Stimulated activated CD8-positive, alpha-beta memory T cell treated with anti-CD3 and anti-CD28 coated beads, Interleukin-4, amount 100 ng/mL, for 24 hours (primary cell): ENCODE data around the gene WDR49.

Experiments used
- DNase-seq: peaks from one replicate; pipeline ENCODE4 v3.0.0-alpha.2; 2020; ENCODE audit warnings: low read depth

The WDR49 gene

DNA sequence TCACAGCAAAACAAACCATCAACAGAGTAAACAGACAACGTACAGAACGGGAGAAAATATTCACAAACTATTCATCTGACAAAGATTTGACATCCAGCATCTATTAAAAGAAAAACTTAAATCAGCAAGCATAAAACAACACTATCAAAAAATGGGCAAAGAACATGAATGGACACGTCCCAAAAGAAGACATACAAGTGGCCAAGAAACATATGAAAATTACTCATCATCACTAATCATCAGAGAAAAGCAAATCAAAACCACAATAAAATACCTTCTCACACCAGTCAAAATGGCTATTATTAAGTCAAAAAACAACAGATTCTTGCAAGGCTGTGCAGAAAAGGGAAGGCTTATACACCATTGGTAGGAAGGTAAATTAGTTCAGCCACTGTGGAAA lies 166.2 kb downstream of the WDR49 start:
- DNase-seq: no peak

DNA sequence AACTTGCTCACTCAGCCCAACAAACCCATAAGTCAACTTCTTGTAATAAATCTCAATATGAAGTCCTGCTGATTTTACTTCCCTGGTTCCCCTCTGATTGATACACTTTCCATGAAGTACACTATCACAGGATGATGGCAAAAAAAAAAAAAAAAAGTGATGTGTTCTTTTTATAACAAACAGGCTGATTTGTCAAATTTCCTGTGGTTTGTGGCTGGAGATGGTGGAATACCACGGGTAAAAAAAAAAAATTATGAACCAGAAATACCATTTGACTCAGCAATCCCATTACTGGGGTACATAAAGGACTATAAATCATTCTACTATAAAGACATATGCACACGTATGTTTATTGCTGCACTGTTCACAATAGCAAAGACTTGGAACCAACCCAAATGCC lies 169.2 kb downstream of the WDR49 start:
- no peak for DNase-seq

DNA sequence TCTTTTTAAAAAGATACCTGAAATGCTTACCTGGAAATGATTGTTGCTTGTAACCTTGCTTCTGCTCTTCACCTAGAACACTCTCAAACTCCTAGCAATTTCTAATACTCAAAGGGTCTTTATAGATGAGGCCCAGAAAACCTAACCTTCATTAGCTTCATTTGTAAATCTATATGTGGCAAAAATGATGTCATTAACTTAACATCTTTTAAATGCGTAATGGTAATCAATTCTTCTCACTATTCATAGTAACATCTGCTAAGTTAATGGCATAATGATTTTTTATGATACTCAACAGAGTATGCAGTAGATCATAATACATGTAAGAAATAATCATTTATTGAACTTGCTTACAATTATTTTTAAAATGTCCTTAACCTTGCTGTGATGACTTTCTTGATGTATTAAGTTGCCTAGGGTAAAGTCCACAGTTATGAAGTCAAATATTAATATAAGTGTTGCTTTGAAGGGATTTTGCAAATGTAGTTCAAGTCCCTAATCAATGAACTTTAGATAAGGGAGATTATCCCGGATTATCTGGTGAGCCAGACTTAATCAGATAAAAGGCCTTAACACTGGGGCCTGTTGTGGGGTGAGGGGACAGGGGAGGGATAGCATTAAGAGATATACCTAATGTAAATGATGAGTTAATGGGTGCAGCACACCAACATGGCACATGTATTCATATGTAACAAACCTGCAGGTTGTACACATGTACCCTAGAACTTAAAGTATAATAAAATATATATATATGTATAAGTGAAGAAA lies 169.8 kb downstream of the WDR49 start:
- DNase-seq: no peak

DNA sequence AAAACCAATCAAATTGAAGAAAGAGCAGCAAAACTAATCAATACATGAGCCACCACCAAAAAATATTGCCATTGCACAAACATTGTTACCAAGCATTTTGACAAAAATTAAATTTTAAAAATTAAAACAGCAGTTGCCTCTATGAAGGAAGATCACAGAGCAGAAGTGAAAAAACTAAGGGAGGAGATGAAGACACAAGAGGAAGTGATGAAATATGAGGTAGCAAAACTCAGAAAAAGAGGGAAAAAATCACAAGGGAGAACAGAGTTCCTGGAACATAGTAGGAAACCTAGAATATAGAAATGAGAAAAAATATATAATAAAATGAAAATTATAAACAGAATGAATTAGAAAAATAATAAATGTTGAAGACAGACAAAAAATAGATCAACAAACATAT lies 172.6 kb downstream of the WDR49 start:
- no peak for DNase-seq

DNA sequence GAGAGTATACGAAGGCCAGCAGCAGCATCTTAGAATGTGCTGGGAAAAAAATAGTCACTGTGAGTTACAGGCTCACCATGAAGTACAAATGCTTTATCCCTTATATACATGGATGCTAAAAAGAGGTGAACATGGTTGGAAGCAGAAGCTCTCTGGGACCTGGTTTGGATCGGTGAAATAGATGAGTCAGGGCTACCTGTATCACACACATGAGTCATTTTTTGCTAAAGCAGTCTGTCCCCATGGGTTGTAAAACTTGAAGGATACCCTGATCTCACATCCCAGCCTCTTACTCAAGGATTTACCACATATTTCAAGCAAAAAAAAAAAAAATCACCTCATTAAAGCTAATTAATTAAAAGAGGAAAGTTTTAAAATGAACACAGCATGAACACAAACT lies 173.0 kb downstream of the WDR49 start:
- DNase-seq: no peak

DNA sequence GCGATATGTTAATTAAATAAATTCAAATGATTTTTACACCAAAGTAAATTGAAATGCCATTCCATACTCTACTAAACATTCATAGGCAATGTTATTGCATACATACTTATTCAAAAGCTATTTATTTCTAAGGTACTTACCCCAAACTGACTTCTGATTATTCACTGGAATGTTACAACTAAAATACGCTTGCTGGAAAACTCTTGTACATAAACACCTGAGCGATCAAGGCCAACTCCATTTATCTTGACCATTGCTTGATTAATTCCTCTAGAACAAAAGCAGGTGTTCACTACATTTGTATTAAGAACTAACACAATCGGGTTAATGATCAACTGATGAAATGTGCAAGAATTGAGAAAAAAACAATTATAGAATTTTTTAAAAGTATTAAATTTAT lies 179.9 kb downstream of the WDR49 start, which contains the start of gene SERPINI2:
Gene SERPINI2 (minus strand): TSS at position 180 of the 400 bp plus-strand sequence. CDS start 2,208 bp downstream, outside the sequence.
- no peak for DNase-seq

DNA sequence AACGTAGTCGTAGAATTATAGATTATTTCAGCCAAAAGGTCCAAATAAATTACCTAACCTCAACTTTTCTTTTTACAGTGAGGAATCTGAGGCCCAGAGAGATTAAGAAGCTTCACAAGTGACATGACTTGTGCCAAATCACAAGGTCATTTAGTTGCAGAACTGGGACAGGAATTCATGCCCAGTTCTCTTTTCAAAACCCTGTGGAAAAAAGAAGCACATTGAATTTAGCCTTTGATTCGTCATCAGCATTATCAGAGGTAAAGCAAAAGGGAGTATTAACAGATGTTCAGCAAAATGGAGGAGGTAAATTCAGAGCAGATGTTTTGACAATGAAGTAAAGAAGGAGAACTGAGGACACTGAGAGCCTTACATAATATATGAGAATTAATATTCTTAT lies 184.4 kb downstream of the WDR49 start:
- no peak for DNase-seq

DNA sequence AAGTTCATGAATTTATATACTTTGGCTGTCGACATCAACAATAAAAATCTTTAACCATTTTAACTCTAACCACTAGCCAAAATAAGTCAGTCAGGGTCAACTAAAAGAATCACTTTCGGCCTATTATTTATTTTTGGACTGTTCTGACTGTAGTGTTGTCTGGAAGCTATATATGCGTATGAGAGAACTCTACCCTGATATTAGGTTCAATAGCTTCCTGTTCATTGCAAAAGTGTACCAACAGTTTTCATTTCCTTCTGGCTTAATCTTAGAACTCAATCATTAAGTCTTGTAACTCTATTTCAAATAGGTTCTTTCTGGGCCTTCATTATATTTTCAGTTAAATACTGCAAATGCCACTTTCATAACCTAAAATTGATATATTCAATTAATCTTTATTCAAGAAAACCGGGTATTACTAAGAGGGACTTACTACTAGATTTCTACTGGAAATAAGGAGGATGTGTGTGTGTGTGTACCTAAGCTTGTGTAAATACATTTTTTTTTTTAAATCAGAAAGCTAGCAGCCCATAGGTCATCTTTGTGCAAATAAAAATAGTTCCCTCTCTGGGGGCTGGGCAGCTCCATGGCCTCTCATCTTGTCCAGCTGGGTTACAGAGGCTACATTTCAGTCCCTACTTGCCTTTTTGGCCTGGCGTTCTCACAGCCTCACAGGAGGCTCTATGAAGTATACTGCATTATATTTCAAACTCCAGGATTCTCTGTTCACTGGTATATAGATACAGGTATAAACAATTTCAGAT lies 185.7 kb downstream of the WDR49 start:
- no peak for DNase-seq

DNA sequence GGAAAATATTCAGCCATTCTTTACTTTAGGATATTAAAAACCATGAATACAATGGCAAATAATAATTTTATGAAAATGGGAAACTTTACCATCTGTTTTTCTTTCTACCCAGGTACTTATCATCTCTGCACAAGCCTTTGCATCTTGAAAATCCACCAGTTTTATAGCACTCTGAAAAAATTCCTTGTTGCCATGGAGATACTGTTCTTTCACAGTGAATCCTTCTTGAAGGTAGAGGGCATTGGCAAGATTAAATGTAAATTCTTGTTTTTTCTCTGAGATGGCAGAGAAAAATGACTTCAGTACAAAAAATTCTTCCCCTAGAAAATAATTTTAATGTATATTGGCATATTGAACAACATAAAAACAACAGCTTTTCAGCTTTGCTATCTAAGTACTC lies 186.8 kb downstream of the WDR49 start:
- DNase-seq: no peak

DNA sequence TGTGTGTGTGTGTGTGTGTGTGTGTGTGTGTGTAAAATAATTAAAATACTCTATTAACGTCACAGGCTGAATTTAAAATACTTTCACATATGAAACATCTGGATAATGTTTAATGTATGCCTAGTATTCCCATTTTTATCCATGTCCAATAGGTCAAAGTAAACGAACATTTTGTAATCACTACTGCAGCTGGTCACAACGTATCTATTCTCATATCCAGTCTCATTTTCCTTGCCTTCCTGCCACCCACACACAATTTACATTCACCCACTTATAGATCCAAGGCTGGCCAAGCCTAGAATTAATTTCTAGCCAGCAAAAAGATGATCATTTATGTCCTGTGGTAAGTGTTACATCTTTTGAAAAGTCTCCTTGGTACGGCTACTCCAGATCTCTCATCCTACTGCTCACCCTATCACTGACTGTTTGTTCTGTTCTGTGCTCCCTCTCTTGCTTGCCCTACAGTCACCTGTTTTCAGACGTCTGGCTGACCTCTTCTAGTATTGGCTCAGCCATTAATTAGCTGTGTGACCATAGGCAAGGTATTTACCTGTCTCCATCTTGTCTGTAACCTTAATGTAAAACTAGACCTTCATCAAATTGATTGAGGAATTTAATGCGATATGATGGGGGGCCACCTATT lies 197.5 kb downstream of the WDR49 start:
- DNase-seq: no peak

DNA sequence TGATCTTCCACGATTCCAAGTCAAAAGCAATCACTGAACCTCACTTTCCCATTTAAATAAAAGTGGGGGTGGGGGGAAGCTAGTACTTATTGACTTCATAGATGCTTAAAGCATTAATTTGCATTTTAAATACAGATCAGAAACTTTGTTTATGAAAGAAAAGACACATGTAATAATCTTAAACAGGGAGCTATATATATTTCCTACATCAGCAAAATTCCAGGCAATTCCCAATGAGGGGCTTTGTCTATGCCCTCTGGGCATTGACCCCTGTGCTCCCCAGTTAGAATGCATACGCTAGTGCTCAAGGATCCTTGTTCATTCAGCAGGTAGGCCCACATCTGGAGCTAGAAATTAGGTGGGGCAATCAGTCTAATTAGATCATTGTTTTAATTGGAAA lies 199.9 kb downstream of the WDR49 start:
- DNase-seq: no peak

DNA sequence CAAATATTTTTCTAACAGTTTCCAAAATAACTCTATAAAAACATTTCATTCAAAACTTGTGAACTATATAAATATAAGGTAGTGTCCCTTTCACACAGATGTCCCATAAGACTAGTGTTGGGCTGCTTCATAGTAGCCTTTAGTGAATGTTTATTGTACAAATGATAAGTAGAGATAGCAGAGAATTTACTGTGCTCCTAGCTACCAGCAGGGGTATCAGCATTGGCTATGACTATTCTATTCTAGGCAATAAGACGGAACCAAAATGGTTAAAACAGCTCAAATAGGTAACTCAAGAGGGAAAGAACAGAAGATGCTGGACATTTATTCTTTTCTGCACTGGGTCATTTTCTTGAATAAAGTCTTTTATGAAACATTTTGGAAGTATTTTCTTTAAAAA lies 202.5 kb downstream of the WDR49 start:
- DNase-seq: no peak

DNA sequence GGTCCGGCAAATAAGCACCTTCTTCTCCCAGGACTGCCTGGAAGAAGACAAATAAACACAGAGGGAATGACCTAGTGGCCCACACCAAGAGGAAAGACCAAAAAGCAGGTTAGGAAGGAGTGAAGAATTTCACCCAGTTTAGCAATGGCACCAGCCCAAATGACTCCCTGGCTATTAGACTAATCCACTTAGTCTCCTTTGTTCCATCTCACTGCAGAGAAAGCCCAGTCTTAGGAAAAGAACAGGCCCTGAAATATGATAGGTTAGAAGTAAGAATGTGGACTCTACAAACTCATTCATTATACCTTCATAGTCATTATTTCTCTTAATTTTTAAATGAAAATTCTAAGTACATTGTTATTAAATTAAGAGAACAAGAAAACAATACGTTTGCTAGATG lies 203.1 kb downstream of the WDR49 start:
- DNase-seq: no peak

DNA sequence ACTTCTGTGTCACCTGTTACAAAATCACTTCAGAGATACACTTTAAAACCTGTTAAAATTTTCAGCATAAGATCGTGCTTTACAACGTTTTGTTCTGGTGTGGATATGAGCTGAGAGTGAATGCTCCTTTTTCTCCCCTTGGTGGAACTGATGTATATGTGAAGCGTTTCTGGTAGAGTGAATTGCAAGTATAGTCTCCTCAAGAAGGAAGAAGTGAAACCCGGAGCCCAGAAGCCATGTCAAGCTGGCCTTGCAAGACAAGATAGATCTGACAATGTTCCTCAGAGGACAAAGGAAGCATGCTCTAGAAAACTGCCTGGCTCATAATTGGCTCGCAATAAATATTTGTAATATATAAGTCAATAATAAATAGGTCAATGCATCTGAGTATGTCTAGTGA lies 203.5 kb downstream of the WDR49 start:
- DNase-seq: no peak

DNA sequence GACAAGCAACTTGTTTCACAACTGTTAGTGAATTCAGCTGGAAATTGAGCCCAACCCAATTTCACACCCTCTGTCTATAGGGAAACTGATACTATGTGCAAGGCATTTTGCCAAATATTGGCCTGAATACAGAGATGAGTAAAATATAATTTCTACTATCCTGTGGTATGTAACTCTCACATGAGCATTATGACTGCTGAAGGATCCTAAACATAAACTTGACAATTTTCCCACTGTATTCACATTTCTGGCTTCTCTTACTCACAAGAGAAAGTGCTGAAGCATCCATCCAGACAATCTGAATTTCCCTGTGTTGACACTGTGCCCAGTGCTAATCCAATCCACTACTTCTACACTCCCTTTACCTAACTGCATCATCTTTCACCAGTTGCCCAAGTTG lies 208.3 kb downstream of the WDR49 start:
- no peak for DNase-seq

DNA sequence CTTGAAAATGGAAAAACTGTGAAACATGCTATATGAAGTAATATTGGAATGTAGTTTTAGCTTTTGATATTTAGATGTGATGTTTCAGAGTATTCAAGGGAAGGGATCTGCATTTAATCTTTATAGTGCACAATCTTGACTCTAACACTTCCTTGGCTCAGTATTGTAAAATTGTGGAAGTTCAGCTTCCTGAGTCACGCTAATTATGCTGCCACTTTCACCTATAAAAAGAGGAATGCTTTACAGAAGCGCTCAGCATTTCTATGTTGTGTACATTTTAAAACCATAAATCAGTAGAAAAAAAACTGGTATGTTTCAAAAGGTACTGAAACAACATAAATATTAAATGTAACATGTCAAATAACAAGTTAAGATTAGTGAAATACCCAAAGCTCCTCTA lies 212.5 kb downstream of the WDR49 start:
- DNase-seq: no peak

DNA sequence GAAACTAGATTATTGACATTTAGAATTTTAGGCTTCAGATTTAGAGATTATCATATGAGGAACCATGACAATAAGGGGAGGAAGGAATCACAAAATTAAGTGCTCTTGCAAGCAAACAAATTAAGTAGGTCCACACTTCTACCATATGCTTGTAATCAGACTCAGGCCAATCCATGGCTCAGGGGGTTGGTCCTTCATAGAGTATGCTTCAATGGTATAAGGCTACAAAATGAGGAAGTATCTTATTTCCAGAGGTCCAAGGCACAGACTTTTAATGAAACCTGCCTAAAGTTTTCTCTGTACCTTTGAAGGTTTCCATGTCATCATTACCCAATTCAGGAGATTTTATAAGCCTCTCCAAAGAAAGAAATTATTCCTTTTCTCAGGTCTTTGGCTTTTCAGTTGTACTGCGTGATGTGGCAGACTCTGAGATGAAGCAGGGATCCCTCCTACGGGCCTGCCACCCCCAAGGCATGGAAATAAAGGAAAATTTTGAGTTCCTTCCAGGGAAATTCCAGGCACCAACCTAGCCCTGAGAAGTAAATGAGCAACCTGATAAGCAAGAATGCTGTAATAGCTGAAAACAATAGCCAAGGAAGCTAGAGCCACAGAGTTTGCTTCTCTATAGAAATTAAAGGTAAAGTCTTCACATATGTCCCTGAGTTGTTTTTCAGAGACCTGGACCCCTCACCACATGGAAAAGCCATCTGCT lies 216.2 kb downstream of the WDR49 start:
- no peak for DNase-seq
